ENCODE measurements around the gene SNRNP200.

DNA sequence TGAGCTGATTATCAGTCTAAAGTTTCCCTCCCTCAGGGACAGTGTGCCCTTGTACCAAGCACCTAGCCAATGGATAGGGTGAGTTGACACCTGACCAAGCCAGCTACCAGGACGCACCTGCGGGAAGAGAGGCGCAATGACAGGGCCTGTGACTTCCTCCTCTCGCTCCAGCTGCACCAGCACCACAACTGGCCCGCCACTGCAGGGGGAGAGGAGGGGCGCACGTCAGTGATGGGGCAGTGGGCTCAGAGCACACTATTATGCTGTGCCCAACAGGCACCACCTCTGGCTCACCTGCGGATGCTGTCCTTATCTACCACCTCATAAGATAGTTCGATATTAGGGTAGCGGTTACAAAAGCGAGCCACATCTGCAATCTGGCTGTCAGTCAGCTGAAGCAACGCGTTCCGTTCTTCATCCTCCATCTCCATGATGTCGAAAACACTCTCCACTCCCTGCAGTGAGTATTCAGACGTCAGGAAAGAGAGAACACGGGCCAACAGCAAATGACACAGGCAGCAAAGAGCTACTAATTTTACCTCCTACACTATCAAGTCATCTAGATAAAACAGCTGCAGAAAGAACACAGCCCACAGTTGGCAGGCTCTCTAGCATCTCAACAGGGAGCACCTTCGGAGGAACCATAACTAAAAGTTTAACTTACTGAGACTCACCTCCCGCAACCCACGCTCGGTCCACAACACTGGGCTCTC, 28.4 kb downstream of the SNRNP200 start:
- TF ChIP-seq EZH2 (IDR thresholded peaks at IDR 0.05; ENCODE audit: borderline replicate concordance, insufficient read depth, low read depth, low read length, poor library complexity, severe bottlenecking): no peak
- TF ChIP-seq, protein P1, sequence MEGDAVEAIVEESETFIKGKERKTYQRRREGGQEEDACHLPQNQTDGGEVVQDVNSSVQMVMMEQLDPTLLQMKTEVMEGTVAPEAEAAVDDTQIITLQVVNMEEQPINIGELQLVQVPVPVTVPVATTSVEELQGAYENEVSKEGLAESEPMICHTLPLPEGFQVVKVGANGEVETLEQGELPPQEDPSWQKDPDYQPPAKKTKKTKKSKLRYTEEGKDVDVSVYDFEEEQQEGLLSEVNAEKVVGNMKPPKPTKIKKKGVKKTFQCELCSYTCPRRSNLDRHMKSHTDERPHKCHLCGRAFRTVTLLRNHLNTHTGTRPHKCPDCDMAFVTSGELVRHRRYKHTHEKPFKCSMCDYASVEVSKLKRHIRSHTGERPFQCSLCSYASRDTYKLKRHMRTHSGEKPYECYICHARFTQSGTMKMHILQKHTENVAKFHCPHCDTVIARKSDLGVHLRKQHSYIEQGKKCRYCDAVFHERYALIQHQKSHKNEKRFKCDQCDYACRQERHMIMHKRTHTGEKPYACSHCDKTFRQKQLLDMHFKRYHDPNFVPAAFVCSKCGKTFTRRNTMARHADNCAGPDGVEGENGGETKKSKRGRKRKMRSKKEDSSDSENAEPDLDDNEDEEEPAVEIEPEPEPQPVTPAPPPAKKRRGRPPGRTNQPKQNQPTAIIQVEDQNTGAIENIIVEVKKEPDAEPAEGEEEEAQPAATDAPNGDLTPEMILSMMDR (IDR thresholded peaks at IDR 0.05): no peak
